Ishikawa (cell line): ENCODE data around the gene RGS12.

ENCODE experiments used
- CEBPB ChIP-seq: IDR thresholded peaks from 2 replicates; pipeline ENCODE4 v1.6.1; 2012
- CREB1 ChIP-seq: IDR thresholded peaks from 2 replicates; pipeline ENCODE4 v1.6.1; 2012; ENCODE audit warnings: low read depth
- EGR1 ChIP-seq: IDR thresholded peaks from 2 replicates; pipeline ENCODE4 v1.6.1; 2012
- EP300 ChIP-seq: IDR thresholded peaks from 2 replicates; pipeline ENCODE4 v1.6.1; 2012; ENCODE audit warnings: borderline replicate concordance
- FOXM1 ChIP-seq: IDR thresholded peaks from 2 replicates; pipeline ENCODE4 v1.6.1; 2012; ENCODE audit warnings: low read depth, borderline replicate concordance
- MAX ChIP-seq: IDR thresholded peaks from 2 replicates; pipeline ENCODE4 v1.6.1; 2012
- NFIC ChIP-seq: IDR thresholded peaks from 2 replicates; pipeline ENCODE4 v1.6.1; 2012
- RAD21 ChIP-seq: IDR thresholded peaks from 2 replicates; pipeline ENCODE4 v1.6.1; 2012; ENCODE audit warnings: low read depth
- REST ChIP-seq: IDR thresholded peaks from 2 replicates; pipeline ENCODE4 v1.6.1; 2012; ENCODE audit warnings: low read depth, mild to moderate bottlenecking
- TAF1 ChIP-seq: IDR thresholded peaks from 2 replicates; pipeline ENCODE4 v1.6.1; 2012; ENCODE audit warnings: low read depth, mild to moderate bottlenecking
- TCF12 ChIP-seq: IDR thresholded peaks from 2 replicates; pipeline ENCODE4 v1.6.1; 2012; ENCODE audit warnings: low read depth
- TEAD4 ChIP-seq: IDR thresholded peaks from 2 replicates; pipeline ENCODE4 v1.6.1; 2012
- USF1 ChIP-seq: IDR thresholded peaks from 2 replicates; pipeline ENCODE4 v1.6.1; 2012
- YY1 ChIP-seq: IDR thresholded peaks from 2 replicates; pipeline ENCODE4 v1.6.1; 2012; ENCODE audit warnings: low read depth
- ZBTB7A ChIP-seq: IDR thresholded peaks from 2 replicates; pipeline ENCODE4 v1.6.1; 2012; ENCODE audit warnings: low read depth

Gene RGS12

GRCh38 chr4:3292571-3293400 lies at the start of gene RGS12:
TSS of gene RGS12 (plus strand) at chr4:3293021. CDS start at chr4:3316171, 23,150 bp downstream.
- TF ChIP-seq NFIC, result no peak
- TF ChIP-seq REST, result no peak
- TF ChIP-seq TAF1, result no peak
- TF ChIP-seq CREB1, result no peak
- no peak for TF ChIP-seq TEAD4
- peak; percentile 64 for TF ChIP-seq MAX
- TF ChIP-seq USF1, result no peak
- 0 out of 2 replicates have a peak, but pooled peaks have one; percentile 19 for TF ChIP-seq EP300
- TF ChIP-seq YY1, result no peak
- TF ChIP-seq CEBPB, result no peak
- no peak for TF ChIP-seq ZBTB7A
- no peak for TF ChIP-seq FOXM1
- TF ChIP-seq EGR1, result 0 out of 2 replicates have a peak, but pooled peaks have one; percentile 16

GRCh38 chr4:3243136-3243780 lies 49.6 kb upstream of the RGS12 start:
- TF ChIP-seq TAF1 (no peak), MAX (peak; percentile 41; the same call in 1 of the 2 replicates)

GRCh38 chr4:3244002-3244401 lies 48.8 kb upstream of the RGS12 start:
- TF ChIP-seq NFIC (no peak), ZBTB7A (no peak), EP300 (no peak), YY1 (no peak), CEBPB (no peak), TAF1 (no peak), FOXM1 (no peak), RAD21 (no peak), TEAD4 (no peak), REST (no peak), MAX (no peak), CREB1 (no peak), EGR1 (no peak), TCF12 (no peak)

- TF ChIP-seq USF1 (no peak), NFIC (no peak), CEBPB (no peak), EP300 (no peak), YY1 (no peak), TCF12 (no peak), RAD21 (no peak), TAF1 (no peak), REST (no peak), TEAD4 (no peak), CREB1 (no peak), EGR1 (no peak), FOXM1 (no peak), MAX (no peak), ZBTB7A (no peak)
These were observed 48.1 kb upstream of the RGS12 start for GRCh38 chr4:3244747-3245146.
